ENCODE measurements around the gene HS6ST3. TPM values are rescaled to one million over a fixed set of nuclear protein-coding genes. Genes with fewer than 3 reads are reported as not detected.

HS6ST3 gene
- total RNA-seq, 1 donor from 2014 or later, result 1.3 TPM

GRCh38 chr13:96159725-96160124, 69.8 kb downstream of the HS6ST3 start:
- Mint-ChIP-seq H3K27ac (ENCODE audit: unreplicated experiment) (no peak overlapping the region), H3K4me3 (ENCODE audit: unreplicated experiment) (no peak overlapping the region), H3K4me1 (ENCODE audit: low read depth, unreplicated experiment) (peaks cover 4% of the 10 kb centered on the region), H3K27me3 (ENCODE audit: unreplicated experiment) (no peaks in the 10 kb centered on the region), H3K9me3 (ENCODE audit: unreplicated experiment) (no peaks in the 10 kb centered on the region), H3K36me3 (ENCODE audit: unreplicated experiment) (no peaks in the 10 kb centered on the region)
- no peak for DNase-seq
- TF ChIP-seq, protein P1, sequence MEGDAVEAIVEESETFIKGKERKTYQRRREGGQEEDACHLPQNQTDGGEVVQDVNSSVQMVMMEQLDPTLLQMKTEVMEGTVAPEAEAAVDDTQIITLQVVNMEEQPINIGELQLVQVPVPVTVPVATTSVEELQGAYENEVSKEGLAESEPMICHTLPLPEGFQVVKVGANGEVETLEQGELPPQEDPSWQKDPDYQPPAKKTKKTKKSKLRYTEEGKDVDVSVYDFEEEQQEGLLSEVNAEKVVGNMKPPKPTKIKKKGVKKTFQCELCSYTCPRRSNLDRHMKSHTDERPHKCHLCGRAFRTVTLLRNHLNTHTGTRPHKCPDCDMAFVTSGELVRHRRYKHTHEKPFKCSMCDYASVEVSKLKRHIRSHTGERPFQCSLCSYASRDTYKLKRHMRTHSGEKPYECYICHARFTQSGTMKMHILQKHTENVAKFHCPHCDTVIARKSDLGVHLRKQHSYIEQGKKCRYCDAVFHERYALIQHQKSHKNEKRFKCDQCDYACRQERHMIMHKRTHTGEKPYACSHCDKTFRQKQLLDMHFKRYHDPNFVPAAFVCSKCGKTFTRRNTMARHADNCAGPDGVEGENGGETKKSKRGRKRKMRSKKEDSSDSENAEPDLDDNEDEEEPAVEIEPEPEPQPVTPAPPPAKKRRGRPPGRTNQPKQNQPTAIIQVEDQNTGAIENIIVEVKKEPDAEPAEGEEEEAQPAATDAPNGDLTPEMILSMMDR (IDR thresholded peaks at IDR 0.05; ENCODE audit: partially characterized antibody, unreplicated experiment), result no peak

DNA sequence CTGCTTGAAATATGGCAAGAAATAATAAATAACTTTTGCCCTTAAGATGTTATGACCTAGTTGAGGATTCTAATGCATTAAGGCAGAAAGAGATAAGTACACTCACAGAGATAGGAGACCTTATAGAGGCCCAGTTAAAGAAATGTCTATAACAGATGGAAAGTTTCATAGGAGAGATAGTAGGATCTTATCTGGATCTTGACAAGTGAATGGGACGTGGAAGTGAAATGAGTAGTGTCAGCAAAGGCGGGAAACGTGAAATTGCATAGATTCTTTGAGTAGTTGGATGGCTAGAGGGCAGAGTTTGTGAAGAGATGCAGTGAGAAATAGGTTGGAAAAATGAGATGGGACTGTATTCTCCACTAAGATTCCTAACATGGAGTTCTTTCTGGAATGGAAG, 71.2 kb downstream of the HS6ST3 start:
- Mint-ChIP-seq H3K27ac (ENCODE audit: unreplicated experiment) (no peak overlapping the region), H3K9me3 (ENCODE audit: unreplicated experiment) (no peaks in the 10 kb centered on the region), H3K27me3 (ENCODE audit: unreplicated experiment) (no peaks in the 10 kb centered on the region), H3K36me3 (ENCODE audit: unreplicated experiment) (no peaks in the 10 kb centered on the region), H3K4me1 (ENCODE audit: low read depth, unreplicated experiment) (peaks cover 4% of the 10 kb centered on the region), H3K4me3 (ENCODE audit: unreplicated experiment) (no peak overlapping the region)
- TF ChIP-seq, protein P1 (IDR thresholded peaks at IDR 0.05; ENCODE audit: partially characterized antibody, unreplicated experiment), result no peak
- no peak for DNase-seq

GRCh38 chr13:96165840-96166239, 75.9 kb downstream of the HS6ST3 start:
- H3K9me3 Mint-ChIP-seq (ENCODE audit: unreplicated experiment), result no peaks in the 10 kb centered on the region
- no peaks in the 10 kb centered on the region for H3K36me3 Mint-ChIP-seq (ENCODE audit: unreplicated experiment)
- TF ChIP-seq, protein P1 (IDR thresholded peaks at IDR 0.05; ENCODE audit: partially characterized antibody, unreplicated experiment), result no peak
- no peak for DNase-seq
- no peak overlapping the region for H3K4me3 Mint-ChIP-seq (ENCODE audit: unreplicated experiment)
- no peak overlapping the region for H3K27ac Mint-ChIP-seq (ENCODE audit: unreplicated experiment)
- no peaks in the 10 kb centered on the region for H3K27me3 Mint-ChIP-seq (ENCODE audit: unreplicated experiment)
- H3K4me1 Mint-ChIP-seq (ENCODE audit: low read depth, unreplicated experiment), result no peaks in the 10 kb centered on the region

GRCh38 chr13:96172066-96172465, 82.2 kb downstream of the HS6ST3 start:
- Mint-ChIP-seq H3K4me1 (ENCODE audit: low read depth, unreplicated experiment) (no peaks in the 10 kb centered on the region), H3K36me3 (ENCODE audit: unreplicated experiment) (no peaks in the 10 kb centered on the region), H3K27ac (ENCODE audit: unreplicated experiment) (no peak overlapping the region), H3K27me3 (ENCODE audit: unreplicated experiment) (no peaks in the 10 kb centered on the region), H3K4me3 (ENCODE audit: unreplicated experiment) (no peak overlapping the region), H3K9me3 (ENCODE audit: unreplicated experiment) (no peaks in the 10 kb centered on the region)
- no peak for DNase-seq
- TF ChIP-seq, protein P1 (IDR thresholded peaks at IDR 0.05; ENCODE audit: partially characterized antibody, unreplicated experiment), result no peak

DNA sequence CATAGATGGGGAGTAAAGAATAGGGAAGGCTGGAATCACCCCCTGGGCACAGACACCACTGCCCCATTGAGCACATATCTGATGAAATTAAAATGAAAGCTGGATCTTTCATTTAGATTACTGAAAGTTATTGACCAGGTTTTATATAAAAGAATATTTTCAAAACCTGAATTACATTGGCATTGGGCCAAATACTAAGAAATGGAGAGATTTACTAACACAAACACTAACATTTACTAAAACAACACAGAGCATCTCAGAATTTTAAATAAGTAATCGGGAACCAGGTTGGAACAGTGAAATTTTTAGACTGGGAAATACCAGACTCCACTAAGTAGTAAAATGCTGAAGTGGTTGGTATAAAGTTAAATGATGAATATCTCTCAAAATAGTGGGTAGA, 88.9 kb downstream of the HS6ST3 start:
- Mint-ChIP-seq H3K27me3 (ENCODE audit: unreplicated experiment) (no peaks in the 10 kb centered on the region), H3K27ac (ENCODE audit: unreplicated experiment) (no peak overlapping the region), H3K4me3 (ENCODE audit: unreplicated experiment) (no peak overlapping the region), H3K4me1 (ENCODE audit: low read depth, unreplicated experiment) (no peaks in the 10 kb centered on the region), H3K36me3 (ENCODE audit: unreplicated experiment) (no peaks in the 10 kb centered on the region), H3K9me3 (ENCODE audit: unreplicated experiment) (peaks cover 1% of the 10 kb centered on the region)
- DNase-seq, result no peak
- TF ChIP-seq, protein P1 (IDR thresholded peaks at IDR 0.05; ENCODE audit: partially characterized antibody, unreplicated experiment), result no peak
